K562 (cell line): ENCODE data around the gene AMZ1. TPM values are rescaled to one million over a fixed set of nuclear protein-coding genes. Genes with fewer than 3 reads are reported as not detected.

ENCODE experiments used
- COPS2 ChIP-seq: fragments of 450-650 bp; conservative IDR thresholded peaks from 2 replicates; pipeline ENCODE4 v1.6.1; 2016; ENCODE audit warnings: mild to moderate bottlenecking, moderate library complexity
- CREBBP ChIP-seq: IDR thresholded peaks from one replicate; pipeline ENCODE4 v1.6.1; 2012; ENCODE audit warnings: low read depth, mild to moderate bottlenecking, control low read depth, inconsistent platforms, low read length
- CREM ChIP-seq: IDR thresholded peaks from 2 replicates; pipeline ENCODE4 v1.6.1; 2014; ENCODE audit warnings: antibody characterized with exemption, low read depth
- DMBX1 ChIP-seq: fragments of 250-450 bp; sonication (Bioruptor Pico); IDR thresholded peaks from 2 replicates; pipeline ENCODE4 v1.8.0; 2022; ENCODE audit warnings: inconsistent platforms, mild to moderate bottlenecking, moderate library complexity, borderline replicate concordance
- HDAC2 ChIP-seq: fragments of 450-650 bp; IDR thresholded peaks from 2 replicates; pipeline ENCODE4 v1.6.1; 2016; ENCODE audit warnings: mild to moderate bottlenecking
- HOXB6 ChIP-seq: fragments of 250-450 bp; sonication (Bioruptor Pico); IDR thresholded peaks from 2 replicates; pipeline ENCODE4 v1.5.1; 2022; ENCODE audit warnings: mild to moderate bottlenecking, borderline replicate concordance
- MEF2A ChIP-seq: IDR thresholded peaks from 2 replicates; pipeline ENCODE4 v1.6.1; 2011; ENCODE audit warnings: low read depth, mild to moderate bottlenecking, low read length, moderate library complexity; ENCODE audit not compliant: control insufficient read depth
- MEIS2 ChIP-seq: fragments of 450-650 bp; IDR thresholded peaks from 2 replicates; pipeline ENCODE4 v1.6.1; 2014; ENCODE audit warnings: mild to moderate bottlenecking; ENCODE audit not compliant: partially characterized antibody
- NEUROD1 ChIP-seq: fragments of 150-350 bp; IDR thresholded peaks from 2 replicates; pipeline ENCODE4 v1.6.1; 2014; ENCODE audit warnings: borderline replicate concordance, low read length, low read depth; ENCODE audit not compliant: partially characterized antibody
- PML ChIP-seq: IDR thresholded peaks from 2 replicates; pipeline ENCODE4 v1.6.1; 2012; ENCODE audit warnings: low read length, inconsistent platforms
- SAFB ChIP-seq: fragments of 200-400 bp; formaldehyde crosslinking; IDR thresholded peaks from 2 replicates; pipeline ENCODE4 v1.6.1; 2017; ENCODE audit warnings: low read depth, low read length, borderline replicate concordance
- SAP30 ChIP-seq: fragments of 200-600 bp; sonication (generic); IDR thresholded peaks from 2 replicates; pipeline ENCODE4 v1.6.1; 2012; ENCODE audit warnings: borderline replicate concordance, low read depth, mild to moderate bottlenecking, moderate library complexity, low read length, control low read depth, inconsistent platforms; ENCODE audit not compliant: insufficient read depth, poor library complexity, severe bottlenecking
- SMAD4 ChIP-seq: fragments of 250-450 bp; sonication (Bioruptor Pico); conservative IDR thresholded peaks from 2 replicates; pipeline ENCODE4 v1.8.0; 2021; ENCODE audit warnings: inconsistent platforms, mild to moderate bottlenecking, moderate library complexity
- SMARCA4 ChIP-seq: fragments of 450-650 bp; IDR thresholded peaks from 2 replicates; pipeline ENCODE4 v1.6.1; 2016
- TCF3 ChIP-seq: sonication (generic); formaldehyde crosslinking; IDR thresholded peaks from 2 replicates; pipeline ENCODE4 v1.4.0; 2020; ENCODE audit warnings: mild to moderate bottlenecking, missing genetic modification reagents
- TEAD4 ChIP-seq, 2 experiments: sonication (generic) in 1 of 2; formaldehyde crosslinking in 1 of 2; IDR thresholded peaks; 2 replicates each; pipeline versions ENCODE4 v1.6.1 to v1.8.0; 2012 to 2022; ENCODE audit warnings: borderline replicate concordance in 1 of 2, inconsistent platforms in 1 of 2, low read length in 1 of 2, mild to moderate bottlenecking in 1 of 2, missing genetic modification reagents in 1 of 2
- ZNF12 ChIP-seq: sonication (generic); formaldehyde crosslinking; IDR thresholded peaks from 2 replicates; pipeline ENCODE4 v1.4.0; 2020; ENCODE audit warnings: mild to moderate bottlenecking, missing genetic modification reagents
- ZNF146 ChIP-seq: IDR thresholded peaks from one replicate; pipeline ENCODE4 v1.6.1; 2018; ENCODE audit warnings: missing compliant biosample characterization; ENCODE audit not compliant: unreplicated experiment
- ZSCAN32 ChIP-seq: fragments of 450-650 bp; formaldehyde crosslinking; IDR thresholded peaks from 2 replicates; pipeline ENCODE4 v1.4.0; 2020; ENCODE audit warnings: mild to moderate bottlenecking, moderate library complexity
- polyA plus RNA-seq, 8 experiments: library from polyadenylated mRNA; depleted of rRNA in 4 of 8; stranded (reverse) in 5 of 8; unstranded in 3 of 8; fragments of >200 nt; fragmentation: Nextera tagmentation in 2 of 8; fragmentation: Illumina TruSeq in 1 of 8; extraction: Ambion mirVana in 2 of 8; extraction: Trizol in 1 of 8; gene quantifications; 2 replicates each; pipeline versions ENCODE4 v1.2.1 to v1.2.3, GENCODE V29; 2011 to 2014; ENCODE audit warnings: inconsistent platforms in 1 of 8, missing spikeins in 1 of 8
- total RNA-seq, 7 experiments: library from RNA; depleted of rRNA in 6 of 7; stranded (reverse); fragments of >200 nt in 6 of 7; fragmentation: Illumina TruSeq in 2 of 7; extraction: Trizol in 2 of 7; gene quantifications; 2 replicates each; pipeline versions ENCODE4 v1.2.1 to v1.2.3, GENCODE V29; 2011 to 2021; ENCODE audit warnings: low replicate concordance in 1 of 7
- TF ChIP-seq, protein P1 (sequence below): fragments of 450-650 bp; IDR thresholded peaks from 2 replicates; pipeline ENCODE4 v1.6.1; 2016; ENCODE audit warnings: borderline replicate concordance
- TF ChIP-seq, protein P2 (sequence below), 2 experiments: fragments of 150-350 bp in 1 of 2; IDR thresholded peaks; 2 replicates each; pipeline ENCODE4 v1.6.1; 2012 to 2016; ENCODE audit warnings: low read depth in 2 of 2, low read length in 2 of 2, mild to moderate bottlenecking in 1 of 2, moderate library complexity in 1 of 2
- TF ChIP-seq, protein P3 (sequence below): fragments of 450-650 bp; conservative IDR thresholded peaks from 2 replicates; pipeline ENCODE4 v1.6.1; 2016; ENCODE audit warnings: missing genetic modification characterization, low read depth, mild to moderate bottlenecking, missing compliant biosample characterization, moderate library complexity

The AMZ1 gene
- total and polyA plus RNA-seq, 9 of the 15 experiments (the other 6 are each of a cell fraction or from before 2014, with no cell fraction given), result not detected

GRCh38 chr7:2732959-2733584 is 45.1 kb downstream of the AMZ1 start (continued):
- TF ChIP-seq, protein P1, sequence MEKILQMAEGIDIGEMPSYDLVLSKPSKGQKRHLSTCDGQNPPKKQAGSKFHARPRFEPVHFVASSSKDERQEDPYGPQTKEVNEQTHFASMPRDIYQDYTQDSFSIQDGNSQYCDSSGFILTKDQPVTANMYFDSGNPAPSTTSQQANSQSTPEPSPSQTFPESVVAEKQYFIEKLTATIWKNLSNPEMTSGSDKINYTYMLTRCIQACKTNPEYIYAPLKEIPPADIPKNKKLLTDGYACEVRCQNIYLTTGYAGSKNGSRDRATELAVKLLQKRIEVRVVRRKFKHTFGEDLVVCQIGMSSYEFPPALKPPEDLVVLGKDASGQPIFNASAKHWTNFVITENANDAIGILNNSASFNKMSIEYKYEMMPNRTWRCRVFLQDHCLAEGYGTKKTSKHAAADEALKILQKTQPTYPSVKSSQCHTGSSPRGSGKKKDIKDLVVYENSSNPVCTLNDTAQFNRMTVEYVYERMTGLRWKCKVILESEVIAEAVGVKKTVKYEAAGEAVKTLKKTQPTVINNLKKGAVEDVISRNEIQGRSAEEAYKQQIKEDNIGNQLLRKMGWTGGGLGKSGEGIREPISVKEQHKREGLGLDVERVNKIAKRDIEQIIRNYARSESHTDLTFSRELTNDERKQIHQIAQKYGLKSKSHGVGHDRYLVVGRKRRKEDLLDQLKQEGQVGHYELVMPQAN, result peak; percentile 79; the same call in 1 of the 2 replicates
- TF ChIP-seq ZNF146 (CRISPR knock-in tag) (no peak), COPS2 (no peak), MEIS2 (peak; percentile 14), ZSCAN32 (CRISPR knock-in tag) (no peak), CREM (no peak), PML (no peak), NEUROD1 (peak; percentile 39), SAP30 (peak; percentile 46), HOXB6 (CRISPR knock-in tag) (no peak), SAFB (no peak), CREBBP (no peak), HDAC2 (peak; percentile 75), MEF2A (no peak), TEAD4 (IDR thresholded peaks at IDR 0.05; ENCODE audit: low read length) (peak; percentile 24; the same call in 1 of the 2 replicates), TEAD4 (CRISPR knock-in tag; IDR thresholded peaks at IDR 0.05; ENCODE audit: borderline replicate concordance) (no peak), ZNF12 (CRISPR knock-in tag) (0 out of 2 replicates have a peak, but pooled peaks have one; percentile 36), TCF3 (no peak; the same call in none of the 2 replicates), DMBX1 (CRISPR knock-in tag) (peak; percentile 78), SMARCA4 (0 out of 2 replicates have a peak, but pooled peaks have one; percentile 47), SMAD4 (CRISPR knock-in tag) (no peak; the same call in none of the 2 replicates)
- TF ChIP-seq, protein P2, sequence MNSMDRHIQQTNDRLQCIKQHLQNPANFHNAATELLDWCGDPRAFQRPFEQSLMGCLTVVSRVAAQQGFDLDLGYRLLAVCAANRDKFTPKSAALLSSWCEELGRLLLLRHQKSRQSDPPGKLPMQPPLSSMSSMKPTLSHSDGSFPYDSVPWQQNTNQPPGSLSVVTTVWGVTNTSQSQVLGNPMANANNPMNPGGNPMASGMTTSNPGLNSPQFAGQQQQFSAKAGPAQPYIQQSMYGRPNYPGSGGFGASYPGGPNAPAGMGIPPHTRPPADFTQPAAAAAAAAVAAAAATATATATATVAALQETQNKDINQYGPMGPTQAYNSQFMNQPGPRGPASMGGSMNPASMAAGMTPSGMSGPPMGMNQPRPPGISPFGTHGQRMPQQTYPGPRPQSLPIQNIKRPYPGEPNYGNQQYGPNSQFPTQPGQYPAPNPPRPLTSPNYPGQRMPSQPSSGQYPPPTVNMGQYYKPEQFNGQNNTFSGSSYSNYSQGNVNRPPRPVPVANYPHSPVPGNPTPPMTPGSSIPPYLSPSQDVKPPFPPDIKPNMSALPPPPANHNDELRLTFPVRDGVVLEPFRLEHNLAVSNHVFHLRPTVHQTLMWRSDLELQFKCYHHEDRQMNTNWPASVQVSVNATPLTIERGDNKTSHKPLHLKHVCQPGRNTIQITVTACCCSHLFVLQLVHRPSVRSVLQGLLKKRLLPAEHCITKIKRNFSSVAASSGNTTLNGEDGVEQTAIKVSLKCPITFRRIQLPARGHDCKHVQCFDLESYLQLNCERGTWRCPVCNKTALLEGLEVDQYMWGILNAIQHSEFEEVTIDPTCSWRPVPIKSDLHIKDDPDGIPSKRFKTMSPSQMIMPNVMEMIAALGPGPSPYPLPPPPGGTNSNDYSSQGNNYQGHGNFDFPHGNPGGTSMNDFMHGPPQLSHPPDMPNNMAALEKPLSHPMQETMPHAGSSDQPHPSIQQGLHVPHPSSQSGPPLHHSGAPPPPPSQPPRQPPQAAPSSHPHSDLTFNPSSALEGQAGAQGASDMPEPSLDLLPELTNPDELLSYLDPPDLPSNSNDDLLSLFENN (IDR thresholded peaks at IDR 0.05; ENCODE audit: low read depth in 2 of 2, low read length in 2 of 2), result no peak
- TF ChIP-seq, protein P3, sequence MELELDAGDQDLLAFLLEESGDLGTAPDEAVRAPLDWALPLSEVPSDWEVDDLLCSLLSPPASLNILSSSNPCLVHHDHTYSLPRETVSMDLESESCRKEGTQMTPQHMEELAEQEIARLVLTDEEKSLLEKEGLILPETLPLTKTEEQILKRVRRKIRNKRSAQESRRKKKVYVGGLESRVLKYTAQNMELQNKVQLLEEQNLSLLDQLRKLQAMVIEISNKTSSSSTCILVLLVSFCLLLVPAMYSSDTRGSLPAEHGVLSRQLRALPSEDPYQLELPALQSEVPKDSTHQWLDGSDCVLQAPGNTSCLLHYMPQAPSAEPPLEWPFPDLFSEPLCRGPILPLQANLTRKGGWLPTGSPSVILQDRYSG, result peak; percentile 20; the same call in 1 of the 2 replicates
